Measurements from ENCODE around the gene C11orf54. TPM values are rescaled to one million over a fixed set of nuclear protein-coding genes. Genes with fewer than 3 reads are reported as not detected.
"Not testable (repeated sequence)": the region's sequence is repeated elsewhere in the genome, so short reads cannot be mapped to it uniquely, and the experiment has no call there.

Gene C11orf54
- total RNA-seq, 1 donor from 2014 or later = 22.2 TPM

DNA sequence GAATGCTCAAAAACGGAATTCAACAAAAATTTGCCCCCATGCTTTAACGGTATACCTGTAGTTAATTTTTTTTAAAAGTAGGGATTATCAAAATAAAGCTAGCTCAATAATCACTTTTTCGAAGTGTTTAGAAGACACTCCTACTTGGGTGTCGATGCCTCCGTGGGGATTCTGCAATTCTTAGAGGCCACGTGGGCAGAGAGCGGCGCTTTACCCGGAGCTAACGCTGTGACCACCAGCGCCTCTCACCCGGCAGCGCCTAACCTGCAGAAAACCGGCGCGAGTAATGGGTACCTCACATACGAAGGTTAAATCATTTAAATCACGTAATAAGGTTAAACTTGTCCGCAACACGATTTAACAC, 760 bp upstream of the C11orf54 start:
- DNase-seq = peak; percentile 87
- H3K4me1 Mint-ChIP-seq = peaks cover 46% of the 10 kb centered on the region
- intact Hi-C loops (cut with micrococcal nuclease) = loop anchor here (1.0 to 5.0 kb wide), 6 partner anchors 44 to 753 kb away; partner anchors contain the start of genes ANKRD49, CEP295, MED17 and MRE11
- peak overlapping the region; percentile 99 for H3K27ac Mint-ChIP-seq
- peaks cover 58% of the 10 kb centered on the region for H3K36me3 Mint-ChIP-seq (ENCODE audit: low read depth)
- H3K27me3 Mint-ChIP-seq = no peaks in the 10 kb centered on the region
- no peaks in the 10 kb centered on the region for H3K9me3 Mint-ChIP-seq
- H3K4me3 Mint-ChIP-seq = peak overlapping the region; percentile 100

DNA sequence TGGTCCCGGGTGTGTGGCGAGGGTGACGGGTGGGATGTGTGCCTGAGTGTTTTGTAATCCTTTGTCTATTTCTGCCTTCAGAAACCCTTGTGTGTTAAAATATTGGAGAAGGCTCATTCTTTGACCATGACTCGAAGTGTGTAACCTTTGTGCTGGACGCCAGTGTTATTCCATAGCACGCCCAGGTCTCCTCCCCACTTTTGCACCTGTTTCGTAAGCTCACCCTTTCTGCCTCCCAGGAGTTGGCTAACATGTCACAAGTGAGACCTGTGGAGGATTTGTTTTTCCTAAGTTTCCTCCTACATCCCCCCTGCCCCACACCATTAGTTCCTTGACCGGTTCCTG, 382 bp downstream of the C11orf54 start:
- Mint-ChIP-seq H3K4me1 (peaks cover 38% of the 10 kb centered on the region), H3K9me3 (no peaks in the 10 kb centered on the region), H3K36me3 (ENCODE audit: low read depth) (peaks cover 47% of the 10 kb centered on the region), H3K27ac (peak overlapping the region; percentile 99), H3K4me3 (peak overlapping the region; percentile 100), H3K27me3 (no peaks in the 10 kb centered on the region)
- no peak for DNase-seq
- intact Hi-C loops (cut with micrococcal nuclease) = loop anchor here (1.0 to 5.0 kb wide), 6 partner anchors 42 to 751 kb away; partner anchors contain the start of genes ANKRD49, CEP295, MED17 and MRE11

- H3K36me3 Mint-ChIP-seq (ENCODE audit: low read depth) = peaks cover 34% of the 10 kb centered on the region
- H3K27ac Mint-ChIP-seq = peak overlapping the region; percentile 37
- no peaks in the 10 kb centered on the region for H3K9me3 Mint-ChIP-seq
- no peaks in the 10 kb centered on the region for H3K27me3 Mint-ChIP-seq
- DNase-seq = no peak
- H3K4me3 Mint-ChIP-seq = peak overlapping the region; percentile 67
- intact Hi-C loops (cut with micrococcal nuclease) = loop anchor here (5.0 kb wide), 1 partner anchor 546 kb away; the partner anchor contains the start of gene SLC36A4
- H3K4me1 Mint-ChIP-seq = peaks cover 24% of the 10 kb centered on the region
Observed at GRCh38 chr11:93743291-93743690, 1.8 kb downstream of the C11orf54 start.

- Mint-ChIP-seq H3K4me3 (no peak overlapping the region), H3K27ac (no peak overlapping the region), H3K27me3 (no peaks in the 10 kb centered on the region), H3K36me3 (ENCODE audit: low read depth) (peaks cover 21% of the 10 kb centered on the region), H3K4me1 (peaks cover 12% of the 10 kb centered on the region), H3K9me3 (no peaks in the 10 kb centered on the region)
- intact Hi-C loops (cut with micrococcal nuclease) = loop anchor here (5.0 kb wide), 1 partner anchor 547 kb away; the partner anchor contains the start of gene SLC36A4
- no peak for DNase-seq
Observed at GRCh38 chr11:93744669-93745004, 3.2 kb downstream of the C11orf54 start.

GRCh38 chr11:93745005-93745755, 3.7 kb downstream of the C11orf54 start:
- Mint-ChIP-seq H3K4me1 (peaks cover 11% of the 10 kb centered on the region), H3K36me3 (ENCODE audit: low read depth) (peaks cover 18% of the 10 kb centered on the region)
- intact Hi-C loops (cut with micrococcal nuclease); H3K9me3 Mint-ChIP-seq; H3K4me3 Mint-ChIP-seq; H3K27me3 Mint-ChIP-seq; DNase-seq; H3K27ac Mint-ChIP-seq: not testable (repeated sequence)

DNA sequence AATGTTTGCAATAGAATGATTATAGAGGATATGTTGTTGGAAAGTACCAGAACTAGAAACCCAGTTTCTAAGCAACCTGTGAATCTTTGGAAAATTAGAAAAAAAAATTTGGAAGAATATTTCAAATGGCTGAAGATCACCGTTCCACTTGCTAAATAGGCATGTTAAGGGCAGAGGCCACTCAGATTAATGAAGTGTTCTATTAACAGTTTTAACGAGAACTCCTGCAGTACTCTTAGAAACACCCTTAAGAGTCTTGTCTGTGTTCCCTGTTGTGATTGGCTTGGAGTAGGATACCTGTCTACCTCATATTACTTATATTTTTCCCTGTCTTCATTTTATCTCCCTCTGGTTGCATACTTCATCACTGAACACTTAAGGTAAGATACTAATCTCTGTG, 4.6 kb downstream of the C11orf54 start:
- no peak for DNase-seq
- Mint-ChIP-seq H3K4me1 (peaks cover 9% of the 10 kb centered on the region), H3K4me3 (no peak overlapping the region), H3K9me3 (no peaks in the 10 kb centered on the region), H3K27ac (no peak overlapping the region), H3K36me3 (ENCODE audit: low read depth) (peaks cover 11% of the 10 kb centered on the region), H3K27me3 (no peaks in the 10 kb centered on the region)
- intact Hi-C loops (cut with micrococcal nuclease) = no loop called here

DNA sequence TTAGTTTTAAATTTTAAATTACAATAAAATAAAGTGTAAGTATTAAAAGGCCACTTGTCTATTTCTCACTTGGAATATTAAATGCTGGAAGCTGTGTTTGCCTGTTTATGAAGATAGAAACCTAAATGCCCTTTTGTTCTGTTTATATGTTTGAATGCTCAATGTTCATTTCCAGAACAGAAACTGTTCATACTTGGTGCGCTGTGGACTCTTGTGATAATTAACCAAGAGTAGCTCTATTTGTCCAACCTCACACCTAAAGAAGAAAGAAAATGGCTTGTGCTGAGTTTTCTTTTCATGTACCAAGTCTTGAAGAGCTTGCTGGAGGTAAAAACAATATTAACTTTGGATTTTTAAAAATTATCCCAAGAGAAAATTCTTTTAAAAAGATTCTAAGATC, 5.7 kb downstream of the C11orf54 start:
- Mint-ChIP-seq H3K4me1 (peaks cover 9% of the 10 kb centered on the region), H3K27me3 (no peaks in the 10 kb centered on the region), H3K27ac (no peak overlapping the region), H3K4me3 (no peak overlapping the region), H3K9me3 (no peaks in the 10 kb centered on the region), H3K36me3 (ENCODE audit: low read depth) (peaks cover 7% of the 10 kb centered on the region)
- intact Hi-C loops (cut with micrococcal nuclease) = no loop called here
- DNase-seq = no peak

- H3K4me3 Mint-ChIP-seq = no peak overlapping the region
Observed at GRCh38 chr11:93751001-93751400, 9.5 kb downstream of the C11orf54 start.

GRCh38 chr11:93753241-93753640, 11.8 kb downstream of the C11orf54 start:
- Mint-ChIP-seq H3K9me3 (no peaks in the 10 kb centered on the region), H3K4me1 (no peaks in the 10 kb centered on the region), H3K27me3 (no peaks in the 10 kb centered on the region), H3K4me3 (no peak overlapping the region), H3K27ac (no peak overlapping the region), H3K36me3 (ENCODE audit: low read depth) (peaks cover 14% of the 10 kb centered on the region)
- no peak for DNase-seq
- intact Hi-C loops (cut with micrococcal nuclease) = no loop called here

More at GRCh38 chr11:93751001-93751400, 9.5 kb downstream of the C11orf54 start:
- DNase-seq = no peak
- H3K4me1 Mint-ChIP-seq = no peaks in the 10 kb centered on the region
- intact Hi-C loops (cut with micrococcal nuclease) = no loop called here
- no peak overlapping the region for H3K27ac Mint-ChIP-seq
- H3K27me3 Mint-ChIP-seq = no peaks in the 10 kb centered on the region
- no peaks in the 10 kb centered on the region for H3K9me3 Mint-ChIP-seq
- H3K36me3 Mint-ChIP-seq (ENCODE audit: low read depth) = peaks cover 9% of the 10 kb centered on the region

DNA sequence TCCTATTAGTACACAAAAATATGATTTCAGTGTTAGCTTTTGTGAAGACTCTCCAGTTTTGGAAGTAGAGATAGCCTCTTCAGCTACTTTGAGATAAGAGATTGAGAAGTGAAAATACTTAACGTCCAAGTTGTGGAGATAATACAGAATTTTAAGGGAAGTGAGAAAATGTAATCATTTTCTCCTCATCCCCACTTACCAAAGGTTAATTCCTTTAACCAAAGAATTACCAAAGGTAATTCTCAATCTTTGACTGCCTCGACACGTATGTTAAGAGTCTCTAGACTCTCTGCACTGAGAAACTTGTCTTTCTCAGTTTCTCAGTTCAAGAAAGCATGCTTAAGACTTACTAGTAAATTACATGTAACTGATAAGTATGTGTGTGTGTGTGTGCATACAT, 15.3 kb downstream of the C11orf54 start:
- H3K4me1 Mint-ChIP-seq = no peaks in the 10 kb centered on the region
- H3K4me3 Mint-ChIP-seq = no peak overlapping the region
- H3K36me3 Mint-ChIP-seq (ENCODE audit: low read depth) = peaks cover 27% of the 10 kb centered on the region
- no peaks in the 10 kb centered on the region for H3K27me3 Mint-ChIP-seq
- intact Hi-C loops (cut with micrococcal nuclease) = no loop called here
- no peak for DNase-seq
- H3K9me3 Mint-ChIP-seq = peaks cover 4% of the 10 kb centered on the region
- H3K27ac Mint-ChIP-seq = no peak overlapping the region

DNA sequence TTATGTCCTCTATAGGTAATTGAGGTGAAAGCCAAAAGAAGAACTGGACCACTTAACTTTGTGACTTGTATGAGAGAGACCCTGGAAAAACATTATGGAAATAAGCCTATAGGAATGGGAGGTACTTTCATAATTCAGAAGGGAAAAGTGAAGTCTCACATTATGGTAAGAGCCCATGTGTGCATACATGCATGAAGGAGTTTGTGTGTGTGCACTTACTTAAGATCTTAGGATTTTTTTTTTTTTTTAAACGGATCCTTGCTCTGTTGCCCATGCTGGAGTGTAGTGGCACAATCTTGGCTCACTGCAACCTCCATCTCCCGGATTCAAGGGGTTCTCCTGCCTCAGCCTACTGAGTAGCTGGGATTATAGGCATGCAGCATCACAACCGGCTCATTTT, 15.8 kb downstream of the C11orf54 start:
- Mint-ChIP-seq H3K27ac (no peak overlapping the region), H3K4me1 (no peaks in the 10 kb centered on the region), H3K4me3 (no peak overlapping the region), H3K36me3 (ENCODE audit: low read depth) (peaks cover 27% of the 10 kb centered on the region), H3K9me3 (peaks cover 4% of the 10 kb centered on the region), H3K27me3 (no peaks in the 10 kb centered on the region)
- no peak for DNase-seq
- intact Hi-C loops (cut with micrococcal nuclease) = no loop called here

DNA sequence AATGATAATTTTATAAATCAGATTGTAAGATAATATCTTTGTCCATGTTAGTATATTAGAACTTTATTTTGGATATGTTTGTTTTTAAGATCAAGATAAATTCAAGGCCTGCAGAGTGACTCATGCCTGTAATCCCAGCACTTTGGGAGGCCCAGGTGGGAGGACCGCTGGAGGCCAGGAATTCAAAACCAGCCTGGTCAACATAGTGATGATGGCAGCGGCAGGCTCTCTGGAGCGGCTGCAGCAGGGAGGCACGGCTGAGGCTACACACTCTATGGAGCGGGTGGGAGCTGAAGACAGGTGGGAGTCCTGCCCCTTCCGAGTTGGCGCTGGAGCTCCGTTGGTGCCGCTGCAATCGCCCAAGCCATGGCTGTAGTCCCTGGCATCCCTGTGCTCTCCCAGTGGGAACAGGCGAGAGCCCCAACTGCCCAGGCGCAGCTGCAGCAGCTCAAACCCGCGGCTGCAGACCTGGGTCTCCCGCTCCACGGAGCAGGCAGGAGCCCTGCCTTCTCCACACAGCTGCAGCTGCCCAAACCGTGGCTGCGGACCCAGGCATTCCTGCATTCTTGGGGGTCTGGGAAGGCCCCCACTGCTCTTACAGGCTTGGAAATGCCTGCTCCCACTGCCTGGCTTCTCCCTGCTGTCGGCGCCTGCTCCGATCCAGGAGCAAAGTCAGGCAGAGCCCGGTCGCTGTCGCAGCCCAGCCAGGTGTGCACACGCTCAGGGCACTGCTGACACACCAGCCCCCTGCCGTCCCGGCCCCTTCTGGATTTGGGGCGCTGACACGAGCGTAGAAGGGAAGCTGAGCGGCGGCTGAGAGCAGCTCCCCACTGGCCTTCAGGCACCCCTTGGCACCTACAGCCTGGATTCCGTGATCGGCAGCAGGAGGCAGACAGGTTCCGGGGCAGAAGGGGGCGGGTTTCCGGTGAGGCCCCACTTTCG, 16.7 kb downstream of the C11orf54 start:
- no peak for DNase-seq
- H3K27ac Mint-ChIP-seq = no peak overlapping the region
- no peaks in the 10 kb centered on the region for H3K27me3 Mint-ChIP-seq
- intact Hi-C loops (cut with micrococcal nuclease) = no loop called here
- H3K36me3 Mint-ChIP-seq (ENCODE audit: low read depth) = peaks cover 29% of the 10 kb centered on the region
- no peaks in the 10 kb centered on the region for H3K4me1 Mint-ChIP-seq
- H3K9me3 Mint-ChIP-seq = peaks cover 4% of the 10 kb centered on the region
- no peak overlapping the region for H3K4me3 Mint-ChIP-seq

- intact Hi-C loops (cut with micrococcal nuclease); H3K4me1 Mint-ChIP-seq; H3K27me3 Mint-ChIP-seq; H3K9me3 Mint-ChIP-seq; H3K27ac Mint-ChIP-seq; DNase-seq; H3K4me3 Mint-ChIP-seq: not testable (repeated sequence)
- peaks cover 33% of the 10 kb centered on the region for H3K36me3 Mint-ChIP-seq (ENCODE audit: low read depth)
Observed at GRCh38 chr11:93759123-93759522, 17.7 kb downstream of the C11orf54 start.

DNA sequence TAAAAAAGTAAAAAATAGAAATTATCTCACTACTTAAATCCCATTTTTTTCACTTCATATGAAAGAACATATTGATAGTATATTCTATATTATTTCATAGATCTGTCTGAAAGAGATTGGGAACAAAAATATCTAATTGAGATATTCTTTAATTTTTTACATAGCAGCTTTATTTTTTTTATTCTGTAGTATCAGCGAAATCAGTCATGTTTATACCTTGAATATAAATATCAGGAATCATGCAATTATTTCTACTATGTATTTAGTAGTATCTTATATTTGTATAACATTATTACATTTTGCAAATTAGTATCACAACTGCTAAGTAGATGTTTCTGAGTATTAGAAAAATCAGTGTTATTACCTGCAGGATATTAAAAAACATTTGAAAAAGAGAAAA, 20.4 kb downstream of the C11orf54 start:
- Mint-ChIP-seq H3K36me3 (ENCODE audit: low read depth) (peaks cover 40% of the 10 kb centered on the region), H3K27me3 (no peaks in the 10 kb centered on the region), H3K4me1 (no peaks in the 10 kb centered on the region), H3K9me3 (peaks cover 11% of the 10 kb centered on the region), H3K27ac (no peak overlapping the region), H3K4me3 (no peak overlapping the region)
- intact Hi-C loops (cut with micrococcal nuclease) = no loop called here
- no peak for DNase-seq
